SK-N-MC (cell line): ENCODE results near the gene SKP1.

Source experiments
- DNase-seq: peaks from one replicate; pipeline ENCODE4 v3.0.0-alpha.2; 2011; ENCODE audit warnings: low read depth, low spot score
- H3K27ac ChIP-seq: fragments of 200-600 bp; sonication (generic); 2 replicates; pipeline ENCODE4 v1.5.1; 2016; ENCODE audit warnings: mixed run types
- H3K36me3 ChIP-seq: fragments of 200-600 bp; sonication (generic); 2 replicates; pipeline ENCODE4 v1.6.1; 2017; ENCODE audit warnings: antibody characterized with exemption, low read length, mixed read lengths; ENCODE audit not compliant: insufficient read depth
- H3K4me3 ChIP-seq: fragments of 200-600 bp; sonication (generic); 2 replicates; pipeline ENCODE4 v1.5.1; 2016
- H3K9ac ChIP-seq: fragments of 200-600 bp; sonication (generic); 2 replicates; pipeline ENCODE4 v1.8.0; 2017; ENCODE audit warnings: mixed run types, mixed read lengths; ENCODE audit not compliant: insufficient read length
- H3K9me3 ChIP-seq: fragments of 200-600 bp; sonication (generic); 2 replicates; pipeline ENCODE4 v1.6.1; 2017; ENCODE audit warnings: low read depth, mild to moderate bottlenecking, antibody characterized with exemption, low read length, moderate library complexity, mixed read lengths
- EZH2 ChIP-seq: fragments of 200-600 bp; sonication (generic); IDR thresholded peaks from one replicate; pipeline ENCODE4 v1.6.1; 2017; ENCODE audit warnings: antibody characterized with exemption
- FOXP2 ChIP-seq: optimal IDR thresholded peaks from 2 replicates; pipeline ENCODE3; 2011; ENCODE audit warnings: mild to moderate bottlenecking, moderate library complexity; ENCODE audit not compliant: insufficient read depth; ENCODE audit errors: extremely low read length, control extremely low read depth
- POLR2AphosphoS5 ChIP-seq: IDR thresholded peaks from 2 replicates; pipeline ENCODE4 v1.6.1; 2012; ENCODE audit warnings: mild to moderate bottlenecking, low read depth, low read length, borderline replicate concordance

Gene SKP1

GRCh38 chr5:134128648-134128995, 48.1 kb downstream of the SKP1 start:
- no peak for DNase-seq
- no peak overlapping the region for H3K9ac ChIP-seq
- TF ChIP-seq FOXP2 (no peak), EZH2 (no peak), POLR2AphosphoS5 (no peak)
- no peak overlapping the region for H3K27ac ChIP-seq
- H3K4me3 ChIP-seq, result no peak overlapping the region
- H3K36me3 ChIP-seq, result no peaks in the 10 kb centered on the region
- H3K9me3 ChIP-seq, result no peaks in the 10 kb centered on the region

- H3K27ac ChIP-seq, result no peak overlapping the region
- H3K9ac ChIP-seq, result no peak overlapping the region
- H3K36me3 ChIP-seq, result no peaks in the 10 kb centered on the region
- TF ChIP-seq FOXP2, result no peak
- no peak for TF ChIP-seq EZH2
- TF ChIP-seq POLR2AphosphoS5, result no peak
- no peak for DNase-seq
- H3K4me3 ChIP-seq, result no peak overlapping the region
- no peaks in the 10 kb centered on the region for H3K9me3 ChIP-seq
Measured at GRCh38 chr5:134127988-134128647, 48.6 kb downstream of the SKP1 start.

- no peak for TF ChIP-seq POLR2AphosphoS5
- no peak for TF ChIP-seq EZH2
- no peak for TF ChIP-seq FOXP2
- DNase-seq, result no peak
- no peaks in the 10 kb centered on the region for H3K36me3 ChIP-seq
Measured at GRCh38 chr5:134127376-134127861, 49.3 kb downstream of the SKP1 start.

GRCh38 chr5:134125039-134126015, 51.4 kb downstream of the SKP1 start:
- Histone ChIP-seq H3K9me3 (no peaks in the 10 kb centered on the region), H3K9ac (no peak overlapping the region), H3K27ac (no peak overlapping the region), H3K4me3 (no peak overlapping the region), H3K36me3 (no peaks in the 10 kb centered on the region)
- TF ChIP-seq EZH2 (no peak), POLR2AphosphoS5 (no peak), FOXP2 (no peak)
- no peak for DNase-seq

More at GRCh38 chr5:134127376-134127861, 49.3 kb downstream of the SKP1 start:
- Histone ChIP-seq H3K27ac (no peak overlapping the region), H3K9me3 (no peaks in the 10 kb centered on the region), H3K4me3 (no peak overlapping the region), H3K9ac (no peak overlapping the region)

- TF ChIP-seq EZH2 (no peak), POLR2AphosphoS5 (no peak), FOXP2 (no peak)
- no peak for DNase-seq
- no peak overlapping the region for H3K9ac ChIP-seq
- no peak overlapping the region for H3K4me3 ChIP-seq
- no peaks in the 10 kb centered on the region for H3K36me3 ChIP-seq
- no peaks in the 10 kb centered on the region for H3K9me3 ChIP-seq
- H3K27ac ChIP-seq, result no peak overlapping the region
Measured at GRCh38 chr5:134124289-134125038, 52.3 kb downstream of the SKP1 start.

- DNase-seq, result no peak
- Histone ChIP-seq H3K4me3 (no peak overlapping the region), H3K27ac (no peak overlapping the region), H3K36me3 (no peaks in the 10 kb centered on the region), H3K9me3 (no peaks in the 10 kb centered on the region), H3K9ac (no peak overlapping the region)
- no peak for TF ChIP-seq FOXP2
- no peak for TF ChIP-seq EZH2
- no peak for TF ChIP-seq POLR2AphosphoS5
Measured at GRCh38 chr5:134123360-134123759, 53.4 kb downstream of the SKP1 start.

- H3K9ac ChIP-seq, result no peak overlapping the region
- no peaks in the 10 kb centered on the region for H3K36me3 ChIP-seq
- H3K4me3 ChIP-seq, result no peak overlapping the region
- H3K27ac ChIP-seq, result no peak overlapping the region
- TF ChIP-seq POLR2AphosphoS5 (no peak), EZH2 (no peak), FOXP2 (no peak)
- no peak for DNase-seq
- H3K9me3 ChIP-seq, result no peaks in the 10 kb centered on the region
Measured at GRCh38 chr5:134122530-134122929, 54.2 kb downstream of the SKP1 start.
